ENCODE data around the gene TREX2. TPM values are rescaled to one million over a fixed set of nuclear protein-coding genes. Genes with fewer than 3 reads are reported as not detected.

The TREX2 gene
- total and polyA plus RNA-seq, 2 donors from 2014 or later: 0.67 to 1.4 TPM

DNA sequence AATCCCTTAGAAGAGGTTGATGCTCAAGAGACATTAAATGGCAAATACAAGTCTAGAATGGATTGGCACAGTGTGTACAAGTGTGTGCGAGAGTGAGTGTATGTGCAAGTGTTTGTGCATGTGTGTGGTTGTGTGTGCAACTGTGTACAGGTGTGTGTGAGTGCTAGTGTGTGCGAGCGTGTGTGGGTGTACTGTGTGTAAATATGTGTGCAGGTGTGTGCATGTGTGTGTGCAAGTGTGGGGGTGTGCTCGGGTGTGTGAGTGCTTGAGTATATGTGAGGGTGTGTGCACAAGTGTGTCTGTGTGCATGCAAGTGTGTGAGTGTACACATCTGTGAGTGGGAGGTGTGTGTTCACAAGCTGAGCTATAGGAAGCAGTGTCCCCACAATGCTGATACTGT, 5.9 kb downstream of the TREX2 start:
- TF ChIP-seq, protein P1, sequence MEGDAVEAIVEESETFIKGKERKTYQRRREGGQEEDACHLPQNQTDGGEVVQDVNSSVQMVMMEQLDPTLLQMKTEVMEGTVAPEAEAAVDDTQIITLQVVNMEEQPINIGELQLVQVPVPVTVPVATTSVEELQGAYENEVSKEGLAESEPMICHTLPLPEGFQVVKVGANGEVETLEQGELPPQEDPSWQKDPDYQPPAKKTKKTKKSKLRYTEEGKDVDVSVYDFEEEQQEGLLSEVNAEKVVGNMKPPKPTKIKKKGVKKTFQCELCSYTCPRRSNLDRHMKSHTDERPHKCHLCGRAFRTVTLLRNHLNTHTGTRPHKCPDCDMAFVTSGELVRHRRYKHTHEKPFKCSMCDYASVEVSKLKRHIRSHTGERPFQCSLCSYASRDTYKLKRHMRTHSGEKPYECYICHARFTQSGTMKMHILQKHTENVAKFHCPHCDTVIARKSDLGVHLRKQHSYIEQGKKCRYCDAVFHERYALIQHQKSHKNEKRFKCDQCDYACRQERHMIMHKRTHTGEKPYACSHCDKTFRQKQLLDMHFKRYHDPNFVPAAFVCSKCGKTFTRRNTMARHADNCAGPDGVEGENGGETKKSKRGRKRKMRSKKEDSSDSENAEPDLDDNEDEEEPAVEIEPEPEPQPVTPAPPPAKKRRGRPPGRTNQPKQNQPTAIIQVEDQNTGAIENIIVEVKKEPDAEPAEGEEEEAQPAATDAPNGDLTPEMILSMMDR (IDR thresholded peaks at IDR 0.05; ENCODE audit: borderline replicate concordance, extremely low read depth, insufficient read depth): no peak
- no peak for FAIRE-seq
- Histone ChIP-seq H3K4me1 (ENCODE audit: control insufficient read depth in 2 of 3, insufficient read depth in 2 of 3, low read depth in 1 of 3, low read length in 3 of 3) (no peaks in the 10 kb centered on the region), H3K27me3 (ENCODE audit: control insufficient read depth, insufficient read depth, low read length) (no peaks in the 10 kb centered on the region), H3K9me3 (ENCODE audit: control insufficient read depth in 2 of 3, insufficient read depth in 1 of 3, low read length in 3 of 3) (no peaks in the 10 kb centered on the region), H3K36me3 (ENCODE audit: control insufficient read depth in 2 of 3, insufficient read depth in 3 of 3, low read length in 3 of 3) (no peaks in the 10 kb centered on the region), H3K9ac (ENCODE audit: low read length in 3 of 3) (no peak overlapping the region), H3K4me3 (ENCODE audit: low read length in 3 of 3) (no peak overlapping the region), H3K27ac (ENCODE audit: low read depth in 2 of 2, low read length in 2 of 2) (no peak overlapping the region)
- intact Hi-C loops (cut with DNase I): no loop called here
- DNase-seq: no peak

DNA sequence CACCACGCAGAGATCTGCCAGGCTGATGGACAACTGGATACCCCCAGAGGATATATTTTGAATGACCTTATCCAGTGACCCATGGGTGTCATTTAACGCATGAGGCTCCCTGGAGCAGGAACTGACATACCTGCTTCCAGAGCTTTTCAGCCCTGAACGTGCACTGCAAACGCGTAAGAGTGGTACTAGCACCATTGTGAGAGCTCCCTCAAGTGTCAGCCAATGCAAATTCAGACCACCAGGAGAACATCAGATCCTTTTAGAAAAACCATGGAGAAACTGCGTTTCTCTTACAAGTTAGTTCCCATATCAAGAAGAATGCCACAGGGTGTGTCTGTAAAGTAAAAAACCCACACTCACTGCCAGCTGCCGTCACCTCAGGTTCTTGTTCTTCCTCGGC, 7.3 kb downstream of the TREX2 start:
- intact Hi-C loops (cut with DNase I): no loop called here
- DNase-seq (peak in 3 of 5 donors; percentile 25 to 39 (median 34)), FAIRE-seq (no peak)
- H3K9ac ChIP-seq (ENCODE audit: low read length in 3 of 3): no peak overlapping the region
- TF ChIP-seq, protein P1 (IDR thresholded peaks at IDR 0.05; ENCODE audit: borderline replicate concordance, extremely low read depth, insufficient read depth): peak; percentile 17
- no peaks in the 10 kb centered on the region for H3K9me3 ChIP-seq (ENCODE audit: control insufficient read depth in 2 of 3, insufficient read depth in 1 of 3, low read length in 3 of 3)
- no peaks in the 10 kb centered on the region for H3K4me1 ChIP-seq (ENCODE audit: control insufficient read depth in 2 of 3, insufficient read depth in 2 of 3, low read depth in 1 of 3, low read length in 3 of 3)
- no peaks in the 10 kb centered on the region for H3K27me3 ChIP-seq (ENCODE audit: control insufficient read depth, insufficient read depth, low read length)
- H3K4me3 ChIP-seq (ENCODE audit: low read length in 3 of 3): no peak overlapping the region
- no peak overlapping the region for H3K27ac ChIP-seq (ENCODE audit: low read depth in 2 of 2, low read length in 2 of 2)
- no peaks in the 10 kb centered on the region for H3K36me3 ChIP-seq (ENCODE audit: control insufficient read depth in 2 of 3, insufficient read depth in 3 of 3, low read length in 3 of 3)

DNA sequence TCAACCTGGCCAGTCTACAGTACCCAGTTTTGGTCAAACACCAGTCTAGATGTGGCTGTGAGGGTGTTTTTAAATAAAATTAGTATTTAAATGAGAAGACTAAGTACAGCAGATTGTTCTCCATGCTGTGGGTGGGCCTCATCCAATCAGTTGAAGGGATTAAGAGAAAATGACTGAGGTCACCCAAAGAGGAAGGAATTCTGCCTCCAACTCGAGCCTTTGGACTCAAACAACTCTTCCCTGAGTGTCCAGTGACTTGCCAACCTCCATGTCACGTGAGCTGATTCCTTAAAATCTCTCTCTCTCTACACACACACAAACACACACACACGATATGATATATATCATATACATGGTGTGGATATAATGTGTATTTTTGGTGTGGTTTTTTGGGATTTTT, 10.0 kb downstream of the TREX2 start:
- H3K4me3 ChIP-seq (ENCODE audit: low read length in 3 of 3): no peak overlapping the region
- H3K4me1 ChIP-seq (ENCODE audit: control insufficient read depth in 2 of 3, insufficient read depth in 2 of 3, low read depth in 1 of 3, low read length in 3 of 3): no peaks in the 10 kb centered on the region
- TF ChIP-seq, protein P1 (IDR thresholded peaks at IDR 0.05; ENCODE audit: borderline replicate concordance, extremely low read depth, insufficient read depth): no peak
- H3K27me3 ChIP-seq (ENCODE audit: control insufficient read depth, insufficient read depth, low read length): no peaks in the 10 kb centered on the region
- H3K27ac ChIP-seq (ENCODE audit: low read depth in 2 of 2, low read length in 2 of 2): no peak overlapping the region
- H3K9ac ChIP-seq (ENCODE audit: low read length in 3 of 3): no peak overlapping the region
- no peak for DNase-seq
- intact Hi-C loops (cut with DNase I): no loop called here
- no peak for FAIRE-seq
- no peaks in the 10 kb centered on the region for H3K36me3 ChIP-seq (ENCODE audit: control insufficient read depth in 2 of 3, insufficient read depth in 3 of 3, low read length in 3 of 3)
- H3K9me3 ChIP-seq (ENCODE audit: control insufficient read depth in 2 of 3, insufficient read depth in 1 of 3, low read length in 3 of 3): no peaks in the 10 kb centered on the region

DNA sequence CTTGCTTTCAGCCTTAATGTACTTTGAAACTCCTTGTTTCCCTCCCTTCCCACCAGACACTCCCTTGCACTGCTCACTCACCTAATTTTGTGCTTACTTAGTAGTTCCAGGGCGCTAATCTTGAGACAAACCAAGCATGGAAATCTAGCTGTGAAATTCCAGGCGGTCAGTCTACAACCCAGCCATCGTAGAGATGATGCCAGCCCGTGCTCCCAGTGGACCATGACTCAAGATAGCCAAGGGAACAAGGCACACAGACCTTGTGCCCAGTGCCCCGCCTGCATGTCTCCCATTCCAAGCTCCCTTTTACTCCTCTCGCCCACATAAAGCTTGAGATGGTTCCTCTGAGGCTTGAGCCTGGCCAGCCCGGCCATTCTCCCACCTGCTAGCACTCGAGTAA, 11.1 kb downstream of the TREX2 start:
- Histone ChIP-seq H3K27me3 (ENCODE audit: control insufficient read depth, insufficient read depth, low read length) (no peaks in the 10 kb centered on the region), H3K36me3 (ENCODE audit: control insufficient read depth in 2 of 3, insufficient read depth in 3 of 3, low read length in 3 of 3) (no peaks in the 10 kb centered on the region), H3K4me1 (ENCODE audit: control insufficient read depth in 2 of 3, insufficient read depth in 2 of 3, low read depth in 1 of 3, low read length in 3 of 3) (no peaks in the 10 kb centered on the region), H3K9me3 (ENCODE audit: control insufficient read depth in 2 of 3, insufficient read depth in 1 of 3, low read length in 3 of 3) (no peaks in the 10 kb centered on the region), H3K27ac (ENCODE audit: low read depth in 2 of 2, low read length in 2 of 2) (no peak overlapping the region), H3K4me3 (ENCODE audit: low read length in 3 of 3) (no peak overlapping the region), H3K9ac (ENCODE audit: low read length in 3 of 3) (no peak overlapping the region)
- TF ChIP-seq, protein P1 (IDR thresholded peaks at IDR 0.05; ENCODE audit: borderline replicate concordance, extremely low read depth, insufficient read depth): no peak
- intact Hi-C loops (cut with DNase I): no loop called here
- FAIRE-seq: no peak
- DNase-seq: peak in 2 of 5 donors; percentile 21 to 48

Measured in kidney (tissue), 14 donors.